Endometrial microvascular endothelial cells (primary cell): ENCODE results near the gene DCLK2. TPM values are rescaled to one million over a fixed set of nuclear protein-coding genes. Genes with fewer than 3 reads are reported as not detected.

Experiments
- in situ Hi-C: cut with HindIII; loops from 2 replicates; pipeline ENCODE4 v1.10.0; 2017; ENCODE audit warnings: low sequenced_read_pairs, low pct_unique_long_range_greater_than_20kb; ENCODE audit errors: inconsistent ontology term
- total RNA-seq: library from RNA; depleted of rRNA; stranded (reverse); fragments of >200 nt; gene quantifications from one replicate; pipeline ENCODE4 v1.2.3, GENCODE V29; 2015; ENCODE audit errors: inconsistent ontology term

Gene DCLK2
- total RNA-seq, 1 donor from 2014 or later = 1.3 TPM

- in situ Hi-C loops = no loop called here
These were observed 28.6 kb downstream of the DCLK2 start for GRCh38 chr4:150106886-150107285.

GRCh38 chr4:150108691-150109090 lies 30.4 kb downstream of the DCLK2 start:
- in situ Hi-C loops = no loop called here

- in situ Hi-C loops = no loop called here
These were observed 36.4 kb downstream of the DCLK2 start for GRCh38 chr4:150114641-150115040.

- in situ Hi-C loops = no loop called here
These were observed 37.6 kb downstream of the DCLK2 start for GRCh38 chr4:150115851-150116250.

- in situ Hi-C loops = no loop called here
These were observed 38.3 kb downstream of the DCLK2 start for GRCh38 chr4:150116506-150116905.

GRCh38 chr4:150117094-150117493 lies 38.8 kb downstream of the DCLK2 start:
- in situ Hi-C loops = no loop called here

GRCh38 chr4:150117629-150118028 lies 39.4 kb downstream of the DCLK2 start:
- in situ Hi-C loops = no loop called here

GRCh38 chr4:150119492-150119891 lies 41.2 kb downstream of the DCLK2 start:
- in situ Hi-C loops = no loop called here

- in situ Hi-C loops = no loop called here
These were observed 44.8 kb downstream of the DCLK2 start for GRCh38 chr4:150123087-150123486.

- in situ Hi-C loops = no loop called here
These were observed 45.8 kb downstream of the DCLK2 start for GRCh38 chr4:150123796-150124677.

GRCh38 chr4:150126201-150126863 lies 48.1 kb downstream of the DCLK2 start:
- in situ Hi-C loops = no loop called here

GRCh38 chr4:150126864-150127203 lies 48.6 kb downstream of the DCLK2 start:
- in situ Hi-C loops = no loop called here

GRCh38 chr4:150127757-150128156 lies 49.5 kb downstream of the DCLK2 start:
- in situ Hi-C loops = no loop called here

- in situ Hi-C loops = no loop called here
These were observed 52.7 kb downstream of the DCLK2 start for GRCh38 chr4:150130933-150131332.

- in situ Hi-C loops = no loop called here
These were observed 53.5 kb downstream of the DCLK2 start for GRCh38 chr4:150131581-150132228.

- in situ Hi-C loops = no loop called here
These were observed 55.4 kb downstream of the DCLK2 start for GRCh38 chr4:150133605-150134004.

- in situ Hi-C loops = no loop called here
These were observed 57.0 kb downstream of the DCLK2 start for GRCh38 chr4:150135134-150135772.

- in situ Hi-C loops = no loop called here
These were observed 57.8 kb downstream of the DCLK2 start for GRCh38 chr4:150136036-150136435.

GRCh38 chr4:150136481-150136880 lies 58.2 kb downstream of the DCLK2 start:
- in situ Hi-C loops = no loop called here
